Cortex of kidney (tissue), 1 donor: ENCODE data around the gene ROR1.
"Not testable (repeated sequence)": the region's sequence is repeated elsewhere in the genome, so short reads cannot be mapped to it uniquely, and the experiment has no call there.

Experiments used
- DNase-seq: peaks from one replicate; lab custom pipeline; 2025; lab: John Stamatoyannopoulos, UW

The ROR1 gene

GRCh38 chr1:63824451-63824850 is 50.6 kb downstream of the ROR1 start:
- DNase-seq = no peak

- no peak for DNase-seq
Observed at GRCh38 chr1:63825111-63825510, 51.3 kb downstream of the ROR1 start.

GRCh38 chr1:63826246-63826861 is 52.5 kb downstream of the ROR1 start:
- DNase-seq = not testable (repeated sequence)

- no peak for DNase-seq
Observed at GRCh38 chr1:63827411-63828321, 53.8 kb downstream of the ROR1 start.

GRCh38 chr1:63828322-63829044 is 54.7 kb downstream of the ROR1 start:
- no peak for DNase-seq

GRCh38 chr1:63829349-63830327 is 55.8 kb downstream of the ROR1 start:
- DNase-seq = no peak

GRCh38 chr1:63831409-63831808 is 57.6 kb downstream of the ROR1 start:
- no peak for DNase-seq

GRCh38 chr1:63833363-63834119 is 59.7 kb downstream of the ROR1 start:
- DNase-seq = no peak

- no peak for DNase-seq
Observed at GRCh38 chr1:63835128-63835527, 61.3 kb downstream of the ROR1 start.

- no peak for DNase-seq
Observed at GRCh38 chr1:63836374-63836773, 62.6 kb downstream of the ROR1 start.

GRCh38 chr1:63836830-63837229 is 63.0 kb downstream of the ROR1 start:
- DNase-seq = no peak

- no peak for DNase-seq
Observed at GRCh38 chr1:63843010-63843409, 69.2 kb downstream of the ROR1 start.

GRCh38 chr1:63843884-63844283 is 70.1 kb downstream of the ROR1 start:
- no peak for DNase-seq

GRCh38 chr1:63845346-63845745 is 71.5 kb downstream of the ROR1 start:
- DNase-seq = no peak

GRCh38 chr1:63847308-63847910 is 73.6 kb downstream of the ROR1 start:
- DNase-seq = no peak

- no peak for DNase-seq
Observed at GRCh38 chr1:63848733-63849132, 74.9 kb downstream of the ROR1 start.

- no peak for DNase-seq
Observed at GRCh38 chr1:63849149-63849548, 75.3 kb downstream of the ROR1 start.

GRCh38 chr1:63854091-63854490 is 80.3 kb downstream of the ROR1 start:
- no peak for DNase-seq

- no peak for DNase-seq
Observed at GRCh38 chr1:63855942-63856341, 82.1 kb downstream of the ROR1 start.

- no peak for DNase-seq
Observed at GRCh38 chr1:63856924-63857323, 83.1 kb downstream of the ROR1 start.
